Upper lobe of right lung (tissue), 1 donor: ENCODE results near the gene RASGRF2. TPM values are rescaled to one million over a fixed set of nuclear protein-coding genes. Genes with fewer than 3 reads are reported as not detected.

Experiments used
- ATAC-seq: fragments of 200-7000 bp; cut with Tn5 transposase; one replicate; pipeline ENCODE4 v1.9.1; 2020; ENCODE audit warnings: mild to moderate bottlenecking, moderate library complexity
- DNase-seq: peaks from one replicate; pipeline ENCODE4 v3.0.0-alpha.2; 2020
- H3K27ac ChIP-seq: fragments of 200-600 bp; one replicate; pipeline ENCODE4 v1.8.0; 2022
- H3K27me3 ChIP-seq: fragments of 200-600 bp; one replicate; pipeline ENCODE4 v1.8.0; 2022; ENCODE audit warnings: mild to moderate bottlenecking
- H3K36me3 ChIP-seq: fragments of 200-600 bp; one replicate; pipeline ENCODE4 v1.8.0; 2022
- H3K4me1 ChIP-seq: fragments of 200-600 bp; one replicate; pipeline ENCODE4 v1.8.0; 2022
- H3K4me3 ChIP-seq: fragments of 200-600 bp; one replicate; pipeline ENCODE4 v1.8.0; 2022; ENCODE audit warnings: mild to moderate bottlenecking
- H3K9me3 ChIP-seq: fragments of 200-600 bp; one replicate; pipeline ENCODE4 v1.8.0; 2022
- intact Hi-C: fragments of 100-400 bp; cut with DNase I; formaldehyde crosslinking; loops from one replicate; pipeline ENCODE4 v1.11.0; 2022
- total RNA-seq: library from RNA; stranded (reverse); fragmentation: NEBNext Ultra II Directional; extraction: Animal tissue kit (Norgen Biotek cat#: 25700); gene quantifications from one replicate; pipeline ENCODE4 v1.2.1, GENCODE V29; 2021
- TF ChIP-seq, protein P1 (sequence below): fragments of 200-600 bp; IDR thresholded peaks from one replicate; pipeline ENCODE4 v1.8.0; 2022; ENCODE audit warnings: antibody characterized with exemption
- donor health status: DM: no; HTN: yes; CAD: no; lungs with severe emphysema.

The RASGRF2 gene
- total RNA-seq, 1 donor from 2014 or later, result 5.4 TPM

DNA sequence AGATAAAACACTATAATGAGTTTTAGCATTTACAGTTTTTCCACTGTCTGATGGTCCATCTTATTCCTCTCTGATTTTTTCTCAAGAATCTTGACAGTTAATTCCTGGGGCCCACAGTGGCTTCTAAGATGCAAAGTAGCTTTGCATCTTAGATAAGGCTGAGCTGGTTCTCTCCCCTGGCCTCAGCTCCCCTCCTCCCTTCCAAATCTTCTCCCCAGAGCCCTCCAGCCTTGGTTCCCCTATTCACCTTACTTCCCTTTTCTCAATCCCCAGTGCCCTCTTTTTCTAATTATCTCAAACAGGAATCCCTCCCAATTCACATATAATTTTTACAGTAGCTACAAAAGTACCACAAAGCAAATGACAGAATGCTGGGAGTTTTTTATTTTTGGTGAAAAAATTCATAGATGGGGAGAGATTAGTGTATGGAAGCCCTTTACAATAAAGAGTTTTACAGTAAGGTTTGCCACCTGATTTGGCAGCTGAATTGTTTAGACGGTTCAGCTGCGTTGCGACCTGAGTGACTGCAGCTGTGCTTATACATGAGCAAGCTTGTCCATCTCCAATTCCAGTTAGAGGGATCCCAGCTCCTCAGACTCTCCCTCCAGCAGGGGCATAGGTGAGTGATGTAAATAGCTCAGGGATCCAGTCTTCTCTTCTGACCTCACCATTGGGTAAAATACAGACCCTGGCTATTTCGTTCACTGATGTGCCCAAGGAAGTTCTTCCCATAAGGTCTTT, 221.6 kb downstream of the RASGRF2 start:
- Histone ChIP-seq H3K27ac (no peak overlapping the region), H3K4me1 (no peaks in the 10 kb centered on the region), H3K4me3 (no peak overlapping the region), H3K36me3 (no peaks in the 10 kb centered on the region), H3K9me3 (no peaks in the 10 kb centered on the region), H3K27me3 (no peaks in the 10 kb centered on the region)
- intact Hi-C loops, result no loop called here
- no peak for DNase-seq
- ATAC-seq, result no peak
- TF ChIP-seq, protein P1, sequence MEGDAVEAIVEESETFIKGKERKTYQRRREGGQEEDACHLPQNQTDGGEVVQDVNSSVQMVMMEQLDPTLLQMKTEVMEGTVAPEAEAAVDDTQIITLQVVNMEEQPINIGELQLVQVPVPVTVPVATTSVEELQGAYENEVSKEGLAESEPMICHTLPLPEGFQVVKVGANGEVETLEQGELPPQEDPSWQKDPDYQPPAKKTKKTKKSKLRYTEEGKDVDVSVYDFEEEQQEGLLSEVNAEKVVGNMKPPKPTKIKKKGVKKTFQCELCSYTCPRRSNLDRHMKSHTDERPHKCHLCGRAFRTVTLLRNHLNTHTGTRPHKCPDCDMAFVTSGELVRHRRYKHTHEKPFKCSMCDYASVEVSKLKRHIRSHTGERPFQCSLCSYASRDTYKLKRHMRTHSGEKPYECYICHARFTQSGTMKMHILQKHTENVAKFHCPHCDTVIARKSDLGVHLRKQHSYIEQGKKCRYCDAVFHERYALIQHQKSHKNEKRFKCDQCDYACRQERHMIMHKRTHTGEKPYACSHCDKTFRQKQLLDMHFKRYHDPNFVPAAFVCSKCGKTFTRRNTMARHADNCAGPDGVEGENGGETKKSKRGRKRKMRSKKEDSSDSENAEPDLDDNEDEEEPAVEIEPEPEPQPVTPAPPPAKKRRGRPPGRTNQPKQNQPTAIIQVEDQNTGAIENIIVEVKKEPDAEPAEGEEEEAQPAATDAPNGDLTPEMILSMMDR, result no peak

DNA sequence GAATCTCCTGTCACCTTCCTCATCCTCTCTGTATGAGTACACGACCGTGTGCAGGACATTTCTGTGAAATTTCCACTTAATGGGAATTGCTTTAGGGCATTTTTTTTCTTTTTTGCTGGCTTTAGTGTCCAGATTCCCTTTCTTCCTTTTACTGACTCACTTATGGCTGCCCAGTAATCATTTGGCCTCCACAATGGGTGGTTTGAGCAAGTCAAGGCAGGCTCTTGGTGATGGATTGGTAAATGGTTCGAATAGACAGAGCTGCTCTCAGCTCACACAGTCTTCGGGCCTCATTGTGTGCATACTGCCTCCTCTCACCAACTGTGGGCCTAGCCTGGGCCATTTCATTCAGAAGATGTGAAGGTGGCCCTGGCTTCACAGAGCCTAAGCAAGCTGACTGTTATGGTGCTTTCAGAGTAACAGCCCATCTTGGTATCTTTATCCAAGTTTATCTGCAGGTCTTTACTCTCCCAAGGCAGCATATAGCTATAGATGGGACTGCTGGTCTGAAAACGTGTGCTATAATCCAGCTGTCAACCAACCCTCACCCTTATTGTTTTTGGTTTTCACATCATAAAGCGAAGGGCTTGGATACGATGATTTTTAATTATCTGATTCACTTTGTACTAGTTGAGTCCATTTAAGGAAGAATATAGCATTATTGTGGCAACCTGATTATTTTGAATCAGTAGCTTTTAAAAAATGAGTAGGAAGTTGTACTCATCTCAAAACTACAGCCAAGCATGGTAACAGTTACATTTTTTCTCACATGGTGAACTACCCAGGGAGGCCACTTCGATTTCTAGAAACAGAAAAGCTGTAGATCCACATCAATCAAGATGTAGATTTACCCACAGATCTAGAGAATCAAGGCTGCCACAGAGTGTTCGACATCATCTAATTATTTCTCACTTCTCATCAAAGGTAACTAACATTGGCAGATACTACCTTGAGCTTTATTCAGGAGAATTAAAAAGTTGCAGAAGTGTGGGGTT, 222.5 kb downstream of the RASGRF2 start:
- no peaks in the 10 kb centered on the region for H3K4me1 ChIP-seq
- no peaks in the 10 kb centered on the region for H3K27me3 ChIP-seq
- H3K36me3 ChIP-seq, result no peaks in the 10 kb centered on the region
- DNase-seq (no peak), ATAC-seq (no peak)
- no peaks in the 10 kb centered on the region for H3K9me3 ChIP-seq
- intact Hi-C loops, result no loop called here
- TF ChIP-seq, protein P1, result no peak
- H3K4me3 ChIP-seq, result no peak overlapping the region
- H3K27ac ChIP-seq, result no peak overlapping the region

DNA sequence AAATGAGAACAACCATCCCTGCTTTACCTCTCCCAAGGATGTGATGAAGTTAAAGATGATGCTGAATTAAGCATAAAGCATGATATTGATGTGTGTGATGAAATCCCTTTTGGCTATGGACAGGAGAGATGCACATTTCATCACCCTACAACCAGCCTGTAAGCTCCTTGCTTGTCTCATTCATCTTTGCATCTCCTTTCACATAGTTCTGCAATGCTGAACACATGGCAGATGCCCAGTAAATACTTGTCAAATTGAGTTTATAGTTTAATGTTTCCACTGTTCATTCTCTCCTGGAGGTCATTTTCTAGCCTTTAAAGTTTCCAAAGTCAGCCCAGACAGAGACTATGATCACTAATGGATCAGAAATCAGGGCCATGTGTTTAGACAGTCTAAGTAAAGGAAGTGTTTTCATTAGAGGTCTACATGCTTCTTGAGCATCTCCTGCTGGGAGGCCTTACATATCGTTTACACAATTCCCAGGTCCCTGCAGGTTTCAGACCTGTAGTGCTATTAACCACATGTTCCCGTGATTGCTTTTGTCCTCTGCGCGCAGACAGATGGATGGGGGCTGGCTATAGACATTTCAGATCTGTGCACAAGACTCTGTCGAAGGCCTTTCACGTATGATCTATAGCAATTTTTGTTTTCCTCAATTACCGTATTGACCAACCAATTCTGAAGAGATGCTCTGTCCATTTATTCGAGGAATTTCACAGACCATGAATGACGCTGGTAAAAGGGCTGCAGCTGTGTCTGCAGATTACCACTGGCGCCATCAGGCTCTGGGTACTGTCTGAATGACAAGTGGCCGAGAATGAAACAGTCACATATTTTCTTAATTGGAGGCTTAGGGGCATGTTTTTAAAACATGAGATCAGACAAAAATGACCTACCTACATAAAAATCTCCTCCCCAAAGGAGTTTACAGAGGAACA, 223.9 kb downstream of the RASGRF2 start:
- Histone ChIP-seq H3K9me3 (no peaks in the 10 kb centered on the region), H3K36me3 (no peaks in the 10 kb centered on the region), H3K4me1 (no peaks in the 10 kb centered on the region), H3K4me3 (no peak overlapping the region), H3K27me3 (no peaks in the 10 kb centered on the region), H3K27ac (no peak overlapping the region)
- DNase-seq (no peak), ATAC-seq (no peak)
- TF ChIP-seq, protein P1, result no peak
- intact Hi-C loops, result no loop called here

DNA sequence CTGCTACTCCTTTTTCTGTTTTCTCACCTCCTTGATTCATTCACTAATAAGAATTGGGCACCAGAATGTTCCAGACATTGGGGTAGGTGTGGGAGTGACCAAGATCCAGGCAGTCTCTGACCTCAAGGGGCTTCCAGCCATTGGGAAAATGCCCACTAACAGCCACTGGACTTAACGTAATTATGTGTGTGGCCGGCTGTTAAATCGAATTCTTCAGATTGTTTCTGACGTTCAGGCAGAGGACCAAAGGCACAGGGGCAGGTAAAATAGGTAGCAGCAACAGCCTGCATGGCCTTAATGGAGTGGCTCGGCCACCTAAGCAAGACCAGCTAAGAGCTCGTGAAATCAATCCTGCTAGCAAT, 224.6 kb downstream of the RASGRF2 start:
- Histone ChIP-seq H3K27me3 (no peaks in the 10 kb centered on the region), H3K4me3 (no peak overlapping the region), H3K4me1 (no peaks in the 10 kb centered on the region), H3K36me3 (no peaks in the 10 kb centered on the region), H3K9me3 (no peaks in the 10 kb centered on the region), H3K27ac (no peak overlapping the region)
- intact Hi-C loops, result no loop called here
- ATAC-seq (no peak), DNase-seq (no peak)
- TF ChIP-seq, protein P1, result no peak

DNA sequence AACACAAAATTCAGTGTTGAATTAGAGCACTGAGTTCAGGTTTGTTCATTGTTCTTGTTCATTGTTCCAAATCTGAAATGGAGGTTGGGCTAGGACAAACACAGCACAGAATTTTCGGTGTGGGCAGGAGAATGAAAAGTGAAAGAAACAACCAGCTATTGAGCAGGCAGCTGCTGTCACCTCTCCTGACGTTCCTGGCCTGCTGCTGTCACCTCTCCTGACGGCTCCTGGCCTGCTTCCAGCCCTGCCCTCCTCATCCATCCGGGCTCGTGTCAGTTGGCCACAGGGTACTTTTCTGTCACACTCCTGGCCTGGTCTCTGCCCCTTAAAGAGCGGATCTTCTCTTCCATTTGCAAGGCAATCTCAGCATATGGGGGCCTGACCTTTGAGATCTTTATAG, 227.7 kb downstream of the RASGRF2 start:
- intact Hi-C loops, result no loop called here
- no peaks in the 10 kb centered on the region for H3K4me1 ChIP-seq
- no peaks in the 10 kb centered on the region for H3K36me3 ChIP-seq
- TF ChIP-seq, protein P1, result no peak
- no peaks in the 10 kb centered on the region for H3K9me3 ChIP-seq
- H3K27ac ChIP-seq, result no peak overlapping the region
- DNase-seq, result no peak
- H3K27me3 ChIP-seq, result no peaks in the 10 kb centered on the region
- peak; percentile 35 for ATAC-seq
- H3K4me3 ChIP-seq, result no peak overlapping the region
